LoVo (cell line): ENCODE results near the gene THSD1.

ENCODE experiments used
- DNase-seq: peaks from one replicate; pipeline ENCODE4 v3.0.0-alpha.2; 2016; ENCODE audit warnings: low spot score

The THSD1 gene

GRCh38 chr13:52405767-52406494, at the start of gene THSD1:
THSD1 (minus strand) TSS chr13:52406172; CDS start chr13:52402600, 3,572 bp downstream.
- peak; percentile 26 for DNase-seq

- peak; percentile 83 for DNase-seq
These were observed 49.7 kb upstream of the THSD1 start for GRCh38 chr13:52455677-52456041.

- DNase-seq, result peak; percentile 93
These were observed 49.1 kb upstream of the THSD1 start, which contains the start of gene CKAP2 for GRCh38 chr13:52454820-52455676. CKAP2 (plus strand) TSS chr13:52455478; CDS start chr13:52455557, 79 bp downstream.

GRCh38 chr13:52454459-52454819, 48.5 kb upstream of the THSD1 start:
- DNase-seq, result peak; percentile 17

- DNase-seq, result no peak
These were observed 46.5 kb upstream of the THSD1 start for GRCh38 chr13:52452470-52452869.

GRCh38 chr13:52451135-52451804, 45.3 kb upstream of the THSD1 start:
- DNase-seq, result no peak

- DNase-seq, result no peak
These were observed 44.8 kb upstream of the THSD1 start for GRCh38 chr13:52450793-52451116.

- peak; percentile 97 for DNase-seq
These were observed 44.2 kb upstream of the THSD1 start, which contains the start of gene VPS36 for GRCh38 chr13:52450012-52450792. VPS36 (minus strand) TSS chr13:52450634; CDS start chr13:52450594, 40 bp downstream.

- DNase-seq, result no peak
These were observed 43.5 kb upstream of the THSD1 start for GRCh38 chr13:52449331-52450011.

- DNase-seq, result no peak
These were observed 42.0 kb upstream of the THSD1 start for GRCh38 chr13:52447815-52448552.

- DNase-seq, result no peak
These were observed 41.4 kb upstream of the THSD1 start for GRCh38 chr13:52447354-52447753.

GRCh38 chr13:52446265-52446664, 40.3 kb upstream of the THSD1 start:
- DNase-seq, result no peak

GRCh38 chr13:52432456-52432855, 26.5 kb upstream of the THSD1 start:
- no peak for DNase-seq

- no peak for DNase-seq
These were observed 22.3 kb upstream of the THSD1 start for GRCh38 chr13:52428295-52428694.

- DNase-seq, result no peak
These were observed 15.2 kb upstream of the THSD1 start for GRCh38 chr13:52421216-52421615.

GRCh38 chr13:52419080-52419479, 13.1 kb upstream of the THSD1 start:
- DNase-seq, result no peak

GRCh38 chr13:52414963-52415362, 9.0 kb upstream of the THSD1 start:
- DNase-seq, result no peak

GRCh38 chr13:52414051-52414450, 8.1 kb upstream of the THSD1 start:
- DNase-seq, result no peak

- DNase-seq, result no peak
These were observed 6.2 kb upstream of the THSD1 start for GRCh38 chr13:52412128-52412527.

- DNase-seq, result no peak
These were observed 5.7 kb upstream of the THSD1 start for GRCh38 chr13:52411629-52412028.
